ENCODE results near the gene PRKCA.

The PRKCA gene

DNA sequence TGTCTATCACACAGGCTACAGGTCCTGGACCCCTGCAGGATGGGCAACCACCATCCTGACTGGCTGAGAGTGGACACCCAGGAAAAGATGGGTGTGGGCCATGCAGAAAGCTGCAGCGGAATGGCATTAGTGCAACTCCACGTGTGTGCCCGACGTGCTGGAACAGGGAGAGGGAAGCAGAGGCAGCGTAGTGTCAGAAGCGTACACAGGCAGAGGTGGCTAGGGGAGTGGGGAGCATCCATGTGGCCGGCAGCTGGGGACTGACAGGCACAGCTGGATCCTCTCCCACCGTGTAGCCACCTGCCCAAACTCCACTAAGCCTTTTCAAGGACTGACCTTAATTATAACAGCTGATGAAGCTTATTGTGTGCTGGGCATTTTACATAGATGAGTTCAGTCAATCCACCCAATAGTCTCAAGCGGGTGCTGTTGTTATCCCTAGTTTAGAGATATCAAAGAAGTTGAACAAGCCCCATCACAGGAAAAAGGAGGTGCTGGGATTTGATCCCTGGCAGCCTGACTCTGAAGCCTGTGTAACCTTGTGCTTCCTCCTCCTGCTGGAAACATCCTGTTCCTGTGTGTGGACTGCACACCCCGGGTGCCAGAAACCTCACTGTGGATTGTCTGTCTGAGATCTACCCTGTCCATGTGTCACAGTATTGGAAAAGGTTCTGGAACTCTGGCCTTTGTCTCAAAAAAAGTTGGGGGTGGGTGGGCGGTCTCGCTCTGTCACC is 114.0 kb downstream of the PRKCA start:
- no peak for DNase-seq

DNA sequence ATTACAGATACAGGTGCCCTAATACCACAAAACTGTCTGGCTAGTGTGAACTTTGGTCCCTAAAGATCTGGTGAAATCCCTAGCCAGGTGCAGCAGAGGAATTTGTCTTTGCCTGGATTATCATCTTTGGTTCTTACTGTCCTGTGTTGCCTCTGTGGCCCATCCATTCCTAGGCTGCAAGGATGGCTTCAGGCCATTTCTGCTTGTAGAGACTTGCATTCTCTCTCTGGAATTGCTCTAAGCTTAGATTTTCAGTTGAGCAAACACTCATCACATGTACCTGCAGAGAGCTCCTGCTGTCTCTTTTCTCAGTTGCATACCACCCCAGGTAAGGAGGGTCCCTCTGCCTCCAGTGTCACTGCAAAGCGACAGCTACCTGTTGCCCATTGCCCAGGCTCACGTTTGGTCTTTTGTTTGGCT is 114.9 kb downstream of the PRKCA start:
- DNase-seq, result no peak

DNA sequence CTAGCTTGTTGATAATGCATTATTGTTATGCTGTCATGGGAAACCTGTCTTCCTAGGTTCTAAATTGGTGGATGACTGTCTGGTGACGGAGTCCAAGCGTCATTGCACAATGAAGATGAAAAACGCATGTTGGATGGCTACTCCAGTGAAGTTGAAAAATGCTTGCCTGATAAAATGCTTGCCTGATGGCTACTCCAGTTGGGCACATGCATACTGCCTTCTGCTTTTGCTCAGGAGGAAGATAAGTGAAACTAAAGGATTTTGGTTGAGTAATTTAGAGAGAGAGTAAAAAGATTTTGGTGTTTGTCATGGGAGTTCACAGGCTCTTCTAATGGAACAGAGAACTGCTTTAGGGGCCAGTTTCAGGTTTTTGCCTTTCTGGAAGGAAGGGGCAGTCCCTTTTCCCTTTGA is 118.6 kb downstream of the PRKCA start:
- DNase-seq, result peak; percentile 15

DNA sequence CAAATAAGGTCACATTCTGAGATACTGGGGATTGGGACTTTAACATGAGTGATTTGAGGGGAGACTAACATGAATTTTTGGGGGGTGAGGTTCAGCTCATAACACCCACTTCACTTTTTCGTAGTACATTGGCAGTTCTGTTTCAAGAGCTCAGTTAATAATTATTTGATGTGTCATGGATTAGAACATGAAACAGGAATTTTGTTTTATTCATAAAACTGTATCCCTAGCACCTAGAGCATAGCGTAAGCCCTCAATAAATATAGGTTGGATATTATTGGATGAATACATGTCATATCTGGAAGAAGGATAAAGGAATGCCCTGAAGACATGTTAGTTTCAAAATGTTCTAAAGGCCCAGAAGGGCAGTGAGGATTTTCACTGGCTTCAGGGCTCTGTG is 119.8 kb downstream of the PRKCA start:
- no peak for DNase-seq

DNA sequence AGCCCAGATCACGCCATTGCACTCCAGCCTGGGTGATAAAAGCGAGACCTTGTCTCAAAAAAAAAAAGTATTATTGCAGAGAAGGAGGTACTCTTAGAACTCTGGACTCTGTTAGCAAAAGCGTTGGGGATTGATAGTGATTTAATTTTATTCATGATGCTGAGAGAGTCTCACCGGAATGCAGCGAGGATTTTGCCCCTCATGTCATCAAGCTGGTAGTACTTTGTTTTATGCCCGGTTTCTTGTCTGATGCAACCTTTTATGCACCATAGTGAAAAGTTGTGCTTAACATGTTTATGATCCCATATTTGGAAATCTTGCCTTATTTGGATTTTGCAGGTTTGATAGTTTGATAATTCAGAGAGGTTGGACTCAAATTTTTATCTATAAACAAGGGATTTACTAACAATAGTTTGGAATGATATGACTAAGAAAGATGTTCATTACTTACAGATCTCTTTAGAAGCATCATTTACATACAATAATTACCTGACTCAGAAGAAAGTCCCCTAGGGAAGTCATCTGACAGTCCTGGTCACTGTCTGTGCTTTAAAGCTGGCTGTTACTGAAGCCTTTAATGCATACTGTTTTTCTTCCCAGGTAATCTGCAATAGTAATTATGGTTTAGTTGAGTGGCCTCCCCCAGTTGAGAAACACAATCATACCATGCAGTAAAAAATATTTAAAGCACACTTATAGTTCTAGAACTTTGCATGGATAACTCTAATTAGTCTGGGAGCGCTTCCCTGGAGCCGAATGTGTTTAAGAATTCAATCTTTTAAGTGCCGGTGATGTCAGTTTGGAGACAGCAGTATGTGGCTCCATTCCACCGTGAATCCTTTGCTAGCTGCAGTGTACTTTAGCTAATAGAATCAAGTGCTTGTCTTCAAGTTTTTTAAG is 120.9 kb downstream of the PRKCA start:
- DNase-seq, result no peak

DNA sequence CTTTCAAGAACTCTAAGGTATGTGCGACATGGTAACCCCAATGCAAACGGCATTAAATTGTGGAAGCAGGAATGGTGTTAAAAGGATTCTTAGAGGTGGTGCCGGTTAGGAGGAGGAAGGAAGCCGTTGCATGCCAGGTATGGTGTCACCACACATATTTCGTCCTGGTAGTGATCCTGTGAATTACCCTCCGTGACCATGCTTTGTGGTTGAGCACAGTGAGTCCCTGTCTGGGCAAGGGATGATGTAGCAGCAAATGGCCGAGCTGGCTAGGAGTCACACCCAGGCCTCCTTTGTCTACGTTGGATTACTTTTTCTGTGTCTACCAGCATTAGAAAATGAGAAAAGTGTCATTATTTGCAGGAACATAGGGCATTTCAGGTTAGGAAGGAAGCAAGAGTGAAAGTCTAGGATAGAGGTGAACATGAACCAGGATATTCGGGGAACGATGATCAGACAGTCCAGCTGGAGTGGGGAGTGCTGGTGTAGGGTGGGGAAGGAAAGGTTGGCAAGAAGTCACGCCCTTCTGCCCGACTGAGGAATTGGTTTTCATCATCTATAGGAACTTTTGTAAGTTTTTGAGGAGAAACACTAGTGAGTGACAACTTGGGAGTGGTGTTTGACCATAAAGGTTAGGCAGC is 123.5 kb downstream of the PRKCA start:
- no peak for DNase-seq

DNA sequence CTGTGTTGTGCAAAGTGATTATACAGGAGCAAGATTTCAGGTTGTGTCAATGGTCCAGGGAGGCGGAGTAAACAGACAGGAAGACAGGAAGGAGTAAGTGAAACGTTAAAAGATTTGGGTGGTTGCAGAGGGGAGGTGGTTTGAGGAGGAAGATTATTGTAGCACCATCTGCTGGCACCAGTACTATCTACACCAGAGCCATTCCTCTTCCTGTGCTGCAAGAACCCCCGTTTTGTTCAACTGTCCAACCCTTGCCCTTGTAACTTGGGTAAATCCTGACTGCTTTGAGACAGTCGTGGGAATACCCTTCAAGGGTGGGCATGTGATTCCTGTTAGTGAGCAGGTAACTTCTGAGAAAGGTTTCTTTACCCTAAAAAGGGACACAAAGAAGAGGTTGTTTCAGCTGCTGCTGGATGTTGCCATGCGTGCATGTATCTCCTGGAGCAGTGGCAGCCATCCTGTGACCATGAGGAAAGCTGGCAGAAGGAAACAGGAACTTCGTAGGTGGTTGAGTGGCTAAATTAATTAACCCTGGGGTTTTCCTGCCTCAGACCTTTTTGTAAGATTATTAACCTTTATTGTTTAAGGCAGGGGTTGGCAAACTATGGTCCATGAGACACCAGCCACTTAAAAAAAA is 124.1 kb downstream of the PRKCA start:
- peak; percentile 52 for DNase-seq

DNA sequence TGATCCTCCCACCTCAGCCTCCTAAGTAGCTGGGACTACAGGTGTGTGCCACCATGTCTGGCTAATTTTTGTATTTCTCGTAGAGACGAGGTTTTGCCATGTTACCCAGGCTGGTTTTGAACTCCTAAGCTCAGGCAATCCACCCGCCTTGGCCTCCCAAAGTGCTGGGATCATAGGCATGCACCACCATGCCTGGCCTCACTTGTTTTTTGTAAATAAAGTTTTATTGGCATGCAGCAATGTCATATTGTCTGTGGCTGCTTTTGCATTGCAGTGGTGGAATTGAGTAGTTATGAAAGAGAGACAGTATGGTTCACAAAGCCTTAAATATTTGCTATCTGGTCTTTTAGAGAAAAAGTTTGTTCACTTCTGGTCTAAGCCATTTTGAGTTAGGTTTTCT is 124.7 kb downstream of the PRKCA start:
- DNase-seq, result no peak

DNA sequence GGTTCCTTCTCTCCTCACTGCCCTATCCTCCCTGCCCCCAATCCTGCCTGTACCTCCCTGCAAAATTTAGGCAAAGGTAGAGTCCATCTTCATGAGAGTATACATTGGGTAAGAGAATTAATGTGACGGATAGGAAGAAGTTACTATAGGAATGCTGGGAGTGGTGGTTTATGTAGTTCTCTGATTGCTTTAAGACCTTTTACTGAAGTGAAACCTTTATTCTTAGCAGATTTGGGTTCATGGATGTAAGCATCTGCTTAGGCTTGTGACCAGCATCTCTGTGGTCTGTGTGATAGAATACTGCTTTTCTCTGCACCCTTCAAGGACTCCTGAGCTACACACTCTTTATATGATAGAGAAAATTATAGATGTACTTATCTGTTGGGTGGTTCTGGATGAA is 127.3 kb downstream of the PRKCA start:
- DNase-seq, result no peak

DNA sequence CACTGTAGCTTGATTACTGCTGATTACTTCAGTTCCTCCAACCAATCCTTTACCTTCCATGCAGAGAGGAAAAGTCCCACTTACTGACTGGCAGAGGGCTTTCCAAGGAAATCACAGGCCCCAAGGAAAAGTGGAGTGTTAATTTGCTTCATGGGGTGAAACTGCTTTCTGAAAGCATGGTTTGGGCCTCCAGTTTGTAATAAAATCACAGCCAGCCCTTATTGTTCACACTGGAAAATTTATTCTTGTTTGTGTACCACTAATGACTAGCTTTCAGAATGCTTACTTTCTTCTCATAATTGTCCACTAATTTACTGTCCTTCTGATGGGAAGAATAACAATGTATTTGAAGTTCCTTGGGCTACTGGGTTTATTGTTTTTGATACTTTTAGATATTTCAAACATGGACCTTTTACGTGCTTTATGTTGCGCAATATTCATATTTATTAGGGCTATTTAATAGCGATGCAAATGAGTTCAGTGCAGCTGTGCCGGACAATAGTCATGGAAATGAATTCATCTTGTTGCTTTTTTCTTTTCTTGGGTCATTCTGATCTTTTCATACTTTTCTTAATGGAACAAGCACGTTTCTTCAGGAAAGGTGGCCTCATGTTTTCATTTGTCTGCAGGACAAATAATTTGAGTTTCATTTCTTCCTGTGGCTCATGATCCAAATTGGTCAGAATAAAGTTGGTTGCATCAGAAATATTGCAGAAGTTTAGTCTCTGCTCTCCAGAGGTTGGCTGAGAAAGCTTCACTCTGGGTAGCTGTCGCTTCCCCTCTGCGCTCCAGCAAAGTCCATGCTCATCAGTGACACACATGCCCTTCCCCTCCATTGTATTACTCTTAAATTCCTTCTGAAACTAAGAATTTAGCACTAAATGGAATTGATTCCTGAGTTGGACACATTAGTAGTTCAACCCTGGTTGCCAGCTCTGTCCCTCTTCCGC is 128.7 kb downstream of the PRKCA start:
- DNase-seq, result no peak

DNA sequence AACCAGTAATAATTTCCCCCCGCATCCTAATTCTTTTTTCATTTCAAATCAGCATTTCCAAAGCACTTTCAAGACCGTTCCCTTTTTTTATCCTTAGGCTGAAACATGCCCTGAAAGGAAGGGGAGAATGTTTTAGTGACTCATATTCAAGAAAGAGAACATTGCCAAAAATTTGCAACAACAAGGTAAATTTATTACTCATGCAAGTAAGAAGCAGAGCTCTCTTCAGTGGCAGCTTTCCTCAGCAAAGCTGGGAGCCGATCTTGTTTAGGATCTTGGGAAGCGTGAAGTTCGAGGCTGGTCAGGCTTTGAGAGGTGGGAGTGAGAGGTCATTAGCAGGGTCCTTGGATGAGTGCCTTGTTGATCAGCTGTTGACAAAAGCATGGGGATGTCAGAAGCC is 129.5 kb downstream of the PRKCA start:
- DNase-seq, result no peak

DNA sequence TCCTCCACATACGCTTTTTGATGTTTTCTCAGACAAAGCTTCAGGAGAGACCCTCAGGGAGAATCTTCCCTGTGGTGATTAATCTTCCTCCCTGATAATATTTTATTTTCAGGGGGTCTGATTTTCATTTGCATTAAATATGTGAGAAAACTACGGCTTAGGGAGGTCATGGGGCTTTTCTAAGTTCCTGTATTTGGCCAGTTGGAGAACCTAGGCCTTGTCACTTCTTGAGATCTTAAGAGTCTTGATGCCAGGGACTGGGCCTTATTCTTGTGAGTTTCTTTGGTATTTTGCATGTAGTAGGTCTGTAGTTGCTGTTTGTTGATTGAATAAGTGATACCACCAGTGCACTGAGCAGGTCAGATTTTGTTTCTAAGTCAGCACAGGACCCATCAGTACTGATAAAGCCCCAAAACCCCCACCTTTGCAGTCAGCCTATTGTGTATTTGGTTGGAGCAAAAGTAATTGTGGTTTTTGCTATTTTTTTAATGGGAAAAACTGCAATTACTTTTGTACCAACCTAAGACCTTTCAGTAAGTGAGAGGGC is 130.1 kb downstream of the PRKCA start:
- DNase-seq, result no peak

DNA sequence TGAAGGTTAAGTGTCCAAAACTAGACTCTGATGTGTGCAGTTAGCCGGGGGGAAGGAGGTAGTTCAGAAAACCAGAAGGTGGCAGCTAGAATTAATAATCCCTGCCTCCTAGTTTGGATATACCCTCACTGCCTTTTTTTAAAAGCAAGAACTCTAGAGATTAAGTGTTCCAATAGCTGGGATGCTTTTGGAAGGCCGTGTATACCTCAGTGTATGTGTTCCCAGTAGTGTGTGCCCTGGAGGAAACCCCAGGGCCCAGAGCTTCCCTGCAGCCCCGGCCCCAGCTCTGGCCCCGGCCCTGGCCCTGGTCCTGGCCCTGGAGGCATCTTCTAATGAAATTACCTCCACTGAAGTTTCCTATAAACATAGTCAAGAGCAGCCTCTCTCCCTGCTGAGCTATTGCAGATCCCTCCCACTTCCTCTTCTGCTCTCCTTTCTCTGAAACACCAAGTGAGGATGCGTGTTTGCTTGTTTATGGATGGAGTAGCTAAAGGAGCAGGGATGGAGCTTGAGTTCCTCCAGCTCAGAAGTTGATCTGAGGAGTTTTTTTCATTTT is 130.7 kb downstream of the PRKCA start:
- no peak for DNase-seq

DNA sequence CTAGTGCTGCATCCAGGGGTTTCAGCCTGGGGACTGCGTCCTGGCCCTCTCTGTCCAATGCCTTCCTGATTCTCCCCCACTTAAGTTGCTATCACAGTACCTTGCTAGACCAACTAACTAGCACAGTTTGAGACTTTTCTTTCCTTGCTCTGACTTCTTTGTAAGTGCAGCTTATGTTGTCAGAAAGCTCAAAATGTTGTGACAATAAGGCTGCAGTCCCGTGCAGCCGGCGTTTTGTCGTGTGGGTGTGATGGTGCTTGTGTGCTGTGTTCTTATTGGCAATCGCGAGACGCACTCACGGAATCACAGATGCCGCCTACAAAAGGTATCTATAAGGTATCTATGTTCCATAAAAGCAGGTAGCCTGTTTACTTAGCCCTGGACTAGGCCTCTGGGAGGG is 132.8 kb downstream of the PRKCA start:
- no peak for DNase-seq

DNA sequence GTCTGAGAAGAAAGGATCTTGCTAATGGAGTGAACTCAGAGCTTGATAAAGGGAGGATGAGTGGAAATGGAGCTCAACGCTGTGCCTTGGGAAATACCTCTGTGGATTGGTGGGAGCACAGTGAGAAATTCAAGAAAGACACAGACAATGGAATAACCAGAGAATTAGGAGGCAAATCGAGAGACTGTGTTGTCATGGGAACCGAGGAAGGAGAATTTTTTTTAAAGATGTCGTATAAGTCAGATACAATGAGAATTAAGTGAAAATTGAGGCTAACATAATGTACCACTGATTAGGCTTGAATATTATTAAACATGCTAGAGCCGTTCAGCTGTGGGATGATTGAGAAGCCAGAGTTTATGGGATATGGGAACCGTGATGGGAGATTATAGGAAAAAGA is 134.2 kb downstream of the PRKCA start:
- no peak for DNase-seq

DNA sequence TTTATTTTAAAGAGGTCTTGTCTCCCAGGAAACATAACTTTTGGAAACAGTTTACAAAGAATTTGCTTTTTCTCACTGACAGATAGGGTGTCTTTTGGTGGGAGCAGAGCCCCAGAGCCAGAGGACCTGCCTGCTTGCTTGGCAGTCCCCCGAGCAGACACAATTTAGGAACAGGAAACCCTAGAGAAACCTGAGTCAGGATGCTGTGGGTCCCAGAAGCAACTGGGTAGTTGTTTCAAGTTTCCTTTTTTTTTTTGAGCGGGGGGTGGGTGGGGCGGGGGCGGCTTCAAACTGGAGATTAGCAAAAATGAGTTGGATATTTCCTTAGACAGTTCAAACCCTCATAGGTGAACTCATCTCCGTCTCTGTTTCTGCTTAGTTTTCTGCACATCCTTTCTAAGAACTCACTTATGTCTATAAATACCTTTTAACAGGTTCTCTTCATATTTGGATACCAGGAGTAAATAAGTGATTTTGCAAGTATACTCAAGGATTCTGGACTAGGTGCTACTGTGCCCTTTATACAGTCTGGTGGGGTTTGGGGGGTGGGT is 135.1 kb downstream of the PRKCA start:
- DNase-seq, result peak; percentile 30

DNA sequence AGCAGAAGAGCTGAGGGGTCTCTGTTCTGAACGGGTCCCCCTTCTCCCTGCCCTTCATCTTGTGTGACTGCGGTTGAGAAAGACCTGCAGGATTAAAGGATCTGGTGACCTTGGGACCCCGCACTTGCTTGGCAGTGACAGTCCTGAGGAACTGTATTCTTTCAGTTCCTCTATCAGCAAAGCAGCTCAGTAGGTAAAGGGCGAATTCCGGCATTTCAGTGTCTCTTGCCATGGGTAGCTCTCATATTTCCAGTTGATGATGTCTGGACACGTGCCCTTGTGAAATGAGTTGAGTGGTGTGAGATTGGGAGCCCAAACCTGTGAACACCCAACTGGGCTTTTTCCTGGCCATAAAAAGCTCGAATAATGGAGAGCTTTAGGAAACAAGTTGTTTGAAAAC is 135.7 kb downstream of the PRKCA start:
- DNase-seq, result no peak

DNA sequence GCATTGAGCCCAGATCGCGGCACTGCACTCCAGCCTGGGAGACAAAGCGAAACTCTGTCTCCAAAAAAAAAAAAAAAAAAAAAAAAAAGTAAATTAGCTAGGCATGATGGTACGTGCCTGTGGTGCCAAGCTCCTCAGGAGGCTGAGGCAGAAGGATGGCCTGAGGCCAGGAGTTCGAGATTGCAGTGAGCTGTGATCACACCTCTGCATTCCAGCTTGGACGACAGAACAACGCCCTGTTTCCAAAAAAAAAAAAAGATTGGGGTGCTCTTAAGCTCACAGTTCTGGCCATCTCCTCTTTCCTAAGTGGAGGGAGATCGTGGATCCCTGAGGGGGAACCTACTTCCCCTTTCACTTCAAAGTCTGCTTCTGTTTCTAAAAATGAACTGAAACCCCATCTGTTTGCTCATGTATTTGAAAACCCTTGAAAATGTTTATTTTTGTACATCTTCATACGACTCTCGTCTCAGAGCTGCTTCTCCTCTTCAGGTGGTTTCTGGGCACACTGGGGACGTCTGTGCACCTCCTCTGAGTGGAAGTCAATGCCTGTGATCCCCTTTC is 138.8 kb downstream of the PRKCA start:
- DNase-seq, result no peak

DNA sequence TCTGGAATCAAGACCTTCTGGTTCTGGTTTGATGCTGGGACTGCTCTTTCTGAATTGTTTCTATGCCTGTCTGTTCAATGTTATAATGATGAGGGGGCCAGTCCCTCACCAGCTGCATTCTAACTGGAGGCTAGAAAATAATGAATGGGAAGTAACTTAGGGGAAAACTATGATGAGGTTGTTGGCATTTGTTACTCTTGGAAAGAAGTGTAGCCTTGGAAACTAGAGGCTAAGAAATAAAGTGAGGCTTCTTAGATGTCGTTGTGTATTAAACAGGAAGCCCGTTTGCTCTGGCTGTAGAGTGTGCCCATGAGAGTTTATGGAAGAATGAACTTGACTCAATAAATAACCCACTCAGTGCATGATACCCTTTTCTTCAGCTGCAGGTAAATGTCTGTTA is 140.8 kb downstream of the PRKCA start:
- DNase-seq, result no peak

DNA sequence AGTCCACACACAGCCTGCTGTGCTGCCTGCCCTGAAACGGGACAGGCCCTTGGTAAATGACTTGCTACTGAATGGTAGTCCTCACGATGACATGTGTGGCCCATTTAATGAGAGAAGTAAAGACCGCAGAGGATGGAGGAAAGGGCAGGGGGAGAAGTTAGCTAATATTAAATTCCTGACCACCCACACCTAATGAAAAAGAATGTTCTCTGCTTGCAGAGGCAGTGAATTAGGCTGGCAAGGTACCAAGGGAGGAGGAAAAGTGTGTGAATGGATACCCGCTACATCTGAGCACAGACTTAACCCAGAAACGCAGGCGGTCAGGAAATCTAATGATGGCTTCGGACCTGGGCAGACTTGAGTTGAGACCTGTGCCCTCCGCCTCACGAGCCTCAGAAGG is 141.2 kb downstream of the PRKCA start:
- no peak for DNase-seq

DNA sequence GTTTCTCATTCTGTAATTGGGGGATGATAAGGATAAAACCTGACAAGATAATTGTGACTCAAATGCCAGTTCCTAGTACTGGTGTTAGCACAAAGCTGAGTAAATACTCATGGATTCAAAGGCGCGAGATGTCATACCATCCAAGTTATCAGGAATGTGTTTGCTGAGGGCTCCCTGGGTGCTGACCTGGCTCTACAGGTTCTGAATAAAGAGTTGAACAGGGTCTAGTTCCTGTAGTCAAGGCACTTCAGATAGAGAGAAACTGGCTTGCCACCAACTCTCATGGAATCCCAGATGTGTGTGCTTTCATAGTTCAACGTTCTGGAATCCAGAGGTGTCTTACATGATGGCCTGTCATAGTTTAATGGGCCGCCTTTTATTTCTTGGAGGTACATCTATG is 141.6 kb downstream of the PRKCA start:
- DNase-seq, result no peak
